IPS-NIHi7 (cell line): Measurements from ENCODE around the gene MMP3.

Experiments
- DNase-seq: peaks from one replicate; pipeline ENCODE4 v3.0.0; 2012; ENCODE audit warnings: mixed read lengths; ENCODE audit errors: extremely low spot score

Gene MMP3

DNA sequence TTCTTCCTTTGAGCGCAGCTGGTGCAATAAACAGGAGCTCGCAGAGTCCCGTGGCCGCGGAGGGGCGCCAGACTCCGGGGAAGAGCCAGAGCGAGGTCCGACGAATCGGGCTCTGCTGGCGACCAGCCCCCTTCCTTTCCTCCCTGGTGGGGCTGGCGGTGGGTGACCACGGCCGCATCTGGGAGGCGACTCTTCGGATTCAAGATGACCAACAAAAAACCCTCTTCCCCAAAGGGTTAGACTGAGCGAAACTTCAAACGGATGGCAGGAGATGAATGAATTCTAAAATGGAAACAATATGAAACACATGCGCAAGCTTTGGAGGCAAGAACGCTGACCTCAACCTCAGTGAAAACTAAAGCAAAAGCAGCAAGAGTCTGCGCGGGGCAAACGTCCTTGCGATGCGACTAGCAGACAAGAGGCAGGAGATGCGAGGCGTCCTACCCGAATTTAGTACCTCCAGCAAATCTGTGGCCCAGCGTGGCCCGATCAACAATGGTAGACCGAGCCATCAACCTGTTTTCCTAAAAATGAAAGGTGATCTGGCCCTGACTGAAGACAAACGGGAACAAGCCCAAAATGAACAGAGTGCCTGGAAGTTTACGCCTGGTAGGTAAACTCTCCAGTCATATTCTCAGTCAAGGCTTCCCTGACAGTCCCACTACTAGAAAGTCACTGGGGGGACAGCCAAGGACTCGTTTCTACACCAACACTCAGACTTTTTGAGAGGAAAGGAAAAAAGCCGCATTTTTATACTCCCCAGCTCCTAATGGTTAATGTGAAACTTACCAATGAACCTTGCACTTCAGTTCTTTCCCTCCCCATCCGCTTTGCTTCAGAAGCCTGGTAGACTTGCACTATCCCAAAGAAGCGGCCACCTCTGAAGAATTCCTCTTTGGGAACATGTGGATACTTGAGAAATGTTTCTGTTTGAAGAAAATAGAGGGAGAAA, 11.6 kb downstream of the MMP3 start:
- DNase-seq = peak; percentile 81

DNA sequence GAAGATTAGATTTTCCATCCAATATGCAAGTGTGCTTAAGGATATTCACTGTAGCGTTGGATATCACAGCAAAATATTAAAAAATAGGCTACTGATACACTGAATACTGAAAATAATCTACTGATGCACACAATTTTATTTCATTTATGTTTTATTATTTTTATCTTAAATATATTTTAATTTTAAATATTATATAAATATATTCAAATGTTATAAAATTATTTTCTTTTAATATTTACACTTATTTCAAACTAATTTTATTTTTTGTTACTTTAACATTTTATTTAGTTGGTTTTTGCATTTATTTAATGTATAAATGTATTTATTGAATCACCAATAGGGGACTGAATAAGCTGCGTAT, 12.3 kb downstream of the MMP3 start:
- no peak for DNase-seq

DNA sequence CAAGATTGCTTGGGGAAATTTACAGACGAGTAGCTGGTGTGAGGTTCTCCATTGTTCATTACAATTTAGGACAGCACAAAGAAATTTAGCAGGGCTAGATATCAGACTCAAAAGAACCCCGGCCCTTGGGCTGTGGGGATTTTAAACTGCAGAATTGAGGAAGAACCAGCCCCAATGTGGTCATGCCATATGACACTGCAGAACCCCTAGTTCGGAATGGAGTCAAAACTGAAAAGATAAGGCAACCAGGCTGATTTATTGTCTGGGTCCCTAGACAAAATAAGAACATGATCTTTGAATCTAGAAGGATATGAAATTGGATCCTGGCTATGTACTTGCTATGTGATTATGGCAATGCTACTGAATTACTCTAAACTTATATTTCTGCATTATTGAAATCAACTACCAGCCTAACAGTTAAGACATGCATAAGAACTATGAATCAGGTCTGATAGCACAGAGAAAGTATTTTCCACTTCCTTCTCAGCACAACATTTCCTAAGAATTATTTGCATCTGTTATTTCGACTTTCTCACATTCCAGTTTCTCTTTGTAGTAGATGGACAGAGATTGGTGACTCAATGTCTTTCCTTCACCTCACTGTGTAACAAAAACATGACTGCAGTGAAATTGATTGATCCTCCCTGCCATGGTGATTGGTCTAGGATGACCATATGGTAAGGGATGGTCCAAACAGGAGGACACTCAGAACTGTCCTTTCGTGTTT, 13.2 kb downstream of the MMP3 start:
- no peak for DNase-seq

DNA sequence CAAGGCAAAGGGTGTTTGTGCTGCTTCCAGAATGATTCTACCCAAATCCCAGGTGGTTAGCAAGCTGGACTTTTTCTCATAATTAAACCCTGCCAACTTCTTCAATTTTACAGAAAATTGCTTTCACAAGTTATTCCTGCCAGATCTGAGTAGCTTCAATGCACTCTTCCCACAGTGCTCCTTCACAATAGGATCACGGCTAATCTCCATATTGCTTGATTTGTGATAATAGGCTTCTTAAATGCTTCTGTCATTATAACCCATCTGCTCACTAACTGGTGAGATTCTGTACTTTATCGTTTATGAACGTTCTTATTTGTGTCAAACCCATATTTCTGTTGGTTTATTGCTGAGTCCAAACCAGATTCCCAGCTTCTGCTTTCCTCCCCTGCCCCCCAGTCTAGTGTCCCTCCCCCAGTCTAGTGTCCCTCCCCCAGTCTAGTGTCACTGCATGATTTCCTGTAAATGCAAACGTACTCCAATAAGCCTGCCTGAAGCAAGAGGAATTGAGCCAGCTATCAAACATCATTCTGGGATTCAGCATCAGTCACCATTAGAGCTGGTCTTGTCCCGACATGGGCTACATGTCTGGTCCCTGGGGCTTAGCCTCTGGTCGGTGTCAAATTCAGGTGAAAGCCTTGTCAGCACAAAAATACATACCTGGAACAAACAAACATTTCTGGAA, 14.0 kb downstream of the MMP3 start:
- no peak for DNase-seq

DNA sequence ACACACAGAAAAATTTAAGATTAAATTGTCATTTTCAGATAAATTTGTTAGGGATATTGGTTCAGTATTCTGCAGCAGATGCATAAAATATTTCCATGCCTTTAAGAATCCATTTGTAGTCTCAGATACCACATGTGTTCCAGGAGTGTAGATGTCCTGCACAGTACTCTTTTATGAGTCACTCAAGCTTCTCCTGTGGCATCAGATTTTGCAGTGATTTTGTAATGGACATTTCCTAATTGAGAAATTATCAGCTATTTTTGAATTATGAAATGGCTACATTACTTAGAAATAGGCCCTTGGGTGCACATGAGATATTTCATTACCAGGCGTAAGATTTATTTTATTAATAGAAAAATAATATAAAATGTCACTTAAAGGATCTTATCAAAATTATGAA, 18.9 kb downstream of the MMP3 start:
- no peak for DNase-seq

DNA sequence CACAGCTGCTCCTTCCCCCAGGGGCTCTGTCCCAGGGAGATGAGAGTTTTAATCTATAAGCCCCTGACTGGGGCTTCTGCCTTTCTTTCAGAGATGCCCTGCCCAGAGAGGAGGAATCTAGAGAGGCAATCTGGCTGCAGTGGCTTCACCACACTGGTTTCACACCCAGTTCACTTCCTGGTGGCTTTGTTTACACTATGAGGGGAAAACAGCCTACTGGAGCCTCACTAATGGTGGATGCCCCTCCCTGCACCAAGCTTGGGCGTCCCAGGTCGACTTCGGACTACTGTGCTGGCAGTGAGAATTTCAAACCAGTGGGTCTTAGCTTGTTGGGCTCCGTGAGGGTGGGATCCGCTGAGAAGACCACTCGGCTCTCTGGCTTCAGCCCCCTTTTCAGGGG, 23.9 kb downstream of the MMP3 start:
- DNase-seq = no peak

DNA sequence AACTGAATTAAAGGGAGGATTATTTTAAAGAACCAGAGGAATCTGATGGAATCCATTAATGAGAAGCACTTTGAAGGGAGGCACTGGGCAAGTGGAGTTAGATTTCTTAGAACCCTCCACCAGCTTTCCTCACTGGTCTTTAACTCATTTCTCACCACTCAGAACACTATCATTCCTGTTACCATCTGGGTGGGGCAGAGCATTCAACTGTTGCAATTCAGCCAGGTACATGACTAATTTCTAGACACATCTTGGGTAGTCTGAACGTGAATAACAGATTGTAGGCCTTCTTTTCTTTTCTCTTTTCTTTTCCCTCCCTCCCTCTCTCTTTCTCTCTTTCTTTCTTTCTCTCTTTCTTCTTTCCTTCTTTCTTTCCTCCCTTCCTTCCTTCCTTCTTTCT, 29.9 kb downstream of the MMP3 start:
- no peak for DNase-seq

DNA sequence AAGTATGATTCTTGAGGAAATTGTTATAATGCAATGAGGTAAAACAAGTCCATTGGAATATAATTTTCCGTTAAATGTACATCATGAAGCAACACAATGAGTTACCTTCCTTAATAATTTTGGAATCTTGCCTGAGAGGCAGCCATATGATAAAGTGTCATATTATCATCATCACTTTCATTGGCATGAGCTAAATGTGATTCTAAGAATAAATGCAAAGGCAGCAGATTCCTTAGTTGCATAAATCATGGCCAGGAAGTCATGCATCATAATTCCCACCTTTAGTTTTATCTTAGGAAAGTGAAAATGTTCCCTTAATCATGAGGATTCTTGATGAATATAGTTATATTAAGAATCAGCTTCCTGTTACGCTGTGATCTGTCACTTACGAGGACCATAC, 31.2 kb downstream of the MMP3 start:
- no peak for DNase-seq

DNA sequence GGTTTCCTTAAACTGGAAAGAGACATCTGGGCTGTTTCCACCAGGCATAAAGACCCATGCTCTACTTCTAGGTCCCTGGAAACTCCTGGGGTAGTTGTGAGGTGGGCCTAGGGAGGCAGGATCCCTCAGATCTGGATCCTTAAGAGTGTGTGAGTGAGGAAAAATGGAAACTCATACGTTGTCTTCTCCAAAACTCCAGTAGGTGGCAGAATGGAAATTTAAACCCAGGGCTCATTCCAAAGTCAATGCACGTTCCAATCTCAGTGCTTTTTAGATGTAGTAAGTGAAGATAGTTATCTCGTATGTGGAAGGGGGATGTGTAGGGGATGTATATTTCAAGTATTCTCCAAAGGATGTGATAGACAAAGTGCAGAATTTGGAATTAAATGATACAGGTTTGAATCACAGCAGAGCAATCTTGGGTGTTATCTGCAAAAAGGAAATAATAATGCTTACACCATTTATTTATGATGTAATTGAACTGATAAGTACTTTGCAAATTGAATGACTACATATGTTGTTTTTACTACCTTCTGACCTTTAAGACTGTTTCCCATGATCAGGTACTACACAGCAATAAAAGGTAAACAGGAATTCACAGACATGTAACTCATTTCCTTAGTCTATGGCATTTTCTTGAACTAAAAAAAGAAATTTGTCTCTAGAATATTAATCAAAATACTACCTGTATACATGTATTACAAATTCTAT, 32.3 kb downstream of the MMP3 start:
- DNase-seq = peak; percentile 51

DNA sequence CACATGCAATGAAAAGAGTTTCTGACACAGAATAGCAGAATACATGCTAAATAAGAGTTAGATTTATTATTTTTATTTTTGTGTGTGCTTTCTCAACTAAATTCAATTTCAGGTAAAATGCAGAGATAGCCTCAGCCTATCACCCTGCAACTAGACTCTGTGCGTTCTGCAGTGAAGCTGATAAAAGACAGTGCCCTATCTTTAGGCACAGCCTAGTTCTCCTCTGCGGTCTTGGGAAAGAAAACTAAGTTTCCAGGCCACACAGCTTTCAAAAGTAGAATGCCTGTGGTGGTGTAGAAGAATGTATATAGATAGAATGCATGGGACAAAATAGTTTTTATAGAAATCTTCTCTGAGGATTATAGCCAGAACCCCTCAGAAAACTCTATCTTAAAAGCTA, 33.4 kb downstream of the MMP3 start:
- no peak for DNase-seq

DNA sequence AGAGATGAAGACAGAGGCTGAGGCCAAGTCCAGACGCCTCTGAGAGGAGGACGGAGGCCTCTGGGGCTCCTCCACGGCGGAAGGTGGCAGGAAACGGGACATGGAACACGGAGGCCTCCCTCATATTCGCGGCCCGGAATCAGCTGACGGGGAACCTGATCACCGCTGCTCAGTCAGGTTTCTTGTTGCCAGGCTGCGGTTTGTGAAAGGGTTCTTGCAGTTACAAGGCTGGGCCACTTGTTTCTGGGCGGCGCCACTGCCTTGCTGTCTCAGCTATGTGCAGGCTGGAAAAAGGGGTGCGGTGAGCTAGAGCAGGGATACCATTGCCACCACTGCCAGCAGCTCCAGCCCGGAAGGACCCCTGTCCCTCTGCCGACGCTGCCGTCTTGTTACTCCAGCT, 35.5 kb downstream of the MMP3 start:
- peak; percentile 80 for DNase-seq

DNA sequence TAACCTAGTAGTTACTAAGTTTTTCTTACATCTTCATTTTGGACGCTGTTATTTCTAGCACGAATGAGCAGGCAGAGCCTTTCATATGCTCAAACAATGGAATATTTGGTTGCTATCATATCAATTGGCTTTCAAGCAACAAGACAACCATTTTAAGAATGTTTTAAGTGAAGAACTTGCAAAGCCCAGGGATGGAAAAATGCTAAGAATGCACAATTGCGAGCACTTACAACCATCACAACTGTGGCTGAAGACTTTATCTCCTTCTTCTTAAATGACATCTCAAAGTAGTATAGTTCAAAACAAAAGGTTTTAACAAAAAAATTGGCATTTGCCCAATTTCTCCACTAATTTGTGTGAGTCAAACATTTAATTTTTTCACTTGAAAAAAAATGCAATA, 37.1 kb downstream of the MMP3 start:
- DNase-seq = no peak

DNA sequence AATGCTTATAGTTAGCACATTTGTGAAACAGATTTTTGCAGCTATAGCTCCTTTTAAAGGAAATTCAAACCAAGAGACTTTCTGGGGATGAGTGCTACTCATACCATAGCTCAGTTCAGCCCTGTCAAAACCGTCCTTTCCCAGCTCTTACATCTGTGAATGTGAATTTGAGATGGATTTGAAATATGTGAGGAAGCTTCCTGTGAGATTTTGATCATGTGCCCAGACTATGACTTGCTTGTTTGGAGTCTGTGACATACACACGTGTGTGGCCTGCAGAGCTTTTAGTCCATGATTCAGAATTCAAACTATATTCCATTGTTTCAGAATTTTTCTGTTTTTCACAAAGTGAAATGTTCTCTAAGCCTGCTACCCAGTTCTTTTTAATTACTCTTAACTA, 41.1 kb downstream of the MMP3 start:
- no peak for DNase-seq

DNA sequence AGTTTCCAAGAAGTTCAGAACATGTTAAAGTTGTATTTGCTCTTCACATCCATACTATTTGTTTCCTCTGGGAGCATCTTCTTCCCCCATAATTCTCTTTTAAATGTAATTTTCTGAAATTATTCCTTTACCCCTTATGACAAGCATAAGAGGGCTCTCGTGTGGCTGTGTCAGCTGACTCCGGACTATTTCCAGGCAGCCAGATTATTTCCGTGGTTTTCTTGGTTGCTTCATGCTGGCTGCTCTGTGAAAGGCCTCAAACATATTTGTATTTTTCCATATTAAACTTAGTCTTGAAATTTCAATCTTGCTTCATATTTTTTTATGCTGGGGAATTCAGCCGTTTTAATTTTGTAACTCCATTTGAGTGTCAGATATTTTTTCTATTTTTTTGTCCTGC, 42.6 kb downstream of the MMP3 start:
- no peak for DNase-seq

DNA sequence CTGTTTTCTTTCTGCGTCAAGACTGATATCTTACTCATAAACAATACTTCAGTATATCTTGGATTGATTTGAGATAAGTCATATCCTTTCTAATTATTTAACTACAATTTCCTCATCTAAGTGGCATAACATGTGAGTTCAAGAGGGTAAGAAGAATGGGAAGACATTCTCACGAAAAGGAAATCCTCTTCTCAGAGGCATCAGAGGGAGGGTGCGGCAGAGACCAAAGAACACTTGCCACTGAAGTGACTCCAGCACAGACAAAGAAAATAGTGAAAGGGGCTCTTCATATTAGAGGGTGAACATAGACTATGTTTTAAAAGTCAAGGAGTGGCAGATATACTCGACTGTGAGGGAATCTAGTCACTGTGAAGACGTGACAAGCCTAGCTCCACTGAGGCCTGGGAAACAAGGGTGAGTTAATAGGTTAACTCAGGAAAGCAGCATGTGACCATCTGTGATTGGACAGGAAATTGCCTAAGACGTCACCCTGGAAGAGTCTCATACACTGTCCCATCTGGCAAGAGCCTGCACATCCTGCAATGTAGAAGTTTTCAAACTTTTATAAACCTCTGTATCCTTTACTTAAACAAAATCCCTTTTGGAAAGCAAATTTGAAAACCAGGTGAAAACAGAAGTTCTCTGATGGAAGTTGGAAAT, 43.6 kb downstream of the MMP3 start:
- no peak for DNase-seq

DNA sequence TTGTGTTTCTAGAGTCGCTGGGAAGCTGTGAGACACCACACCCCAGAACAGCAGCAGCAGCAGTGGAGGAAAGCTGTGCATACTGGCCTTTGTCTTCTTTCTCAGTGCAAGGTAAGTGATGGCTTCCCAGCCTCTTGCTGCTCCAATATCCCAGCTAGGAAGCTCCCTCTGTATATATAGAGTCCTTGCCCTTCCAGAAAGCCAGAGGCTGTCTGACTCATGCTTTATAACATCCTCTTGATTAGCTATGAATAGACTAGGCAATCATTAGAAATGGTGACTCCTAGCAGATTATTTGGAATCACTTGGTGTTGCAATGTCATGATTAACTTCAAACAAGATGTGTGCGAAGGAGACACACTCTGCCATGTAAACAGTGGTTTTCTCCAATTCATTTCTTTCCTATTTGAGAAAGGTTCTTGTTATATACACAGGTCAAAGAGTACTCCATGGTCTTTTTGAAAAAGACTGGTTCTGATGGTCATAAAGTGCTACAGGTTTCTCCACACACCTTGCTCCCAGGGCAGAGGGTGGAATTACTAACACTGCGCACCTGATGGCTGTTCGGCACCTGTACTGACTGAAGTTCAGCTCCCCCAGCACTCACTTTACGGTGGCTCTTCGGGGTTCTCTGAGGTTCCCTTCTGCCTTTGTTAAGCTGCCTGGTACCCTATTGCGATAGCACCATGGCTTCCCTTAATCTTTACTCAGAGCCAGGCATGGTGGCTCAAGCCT, 45.2 kb downstream of the MMP3 start, which contains the start of gene MMP1:
TSS of gene MMP1 (minus strand) at position 149 of the 735 bp plus-strand sequence. CDS start at position 81, 68 bp downstream.
- no peak for DNase-seq

DNA sequence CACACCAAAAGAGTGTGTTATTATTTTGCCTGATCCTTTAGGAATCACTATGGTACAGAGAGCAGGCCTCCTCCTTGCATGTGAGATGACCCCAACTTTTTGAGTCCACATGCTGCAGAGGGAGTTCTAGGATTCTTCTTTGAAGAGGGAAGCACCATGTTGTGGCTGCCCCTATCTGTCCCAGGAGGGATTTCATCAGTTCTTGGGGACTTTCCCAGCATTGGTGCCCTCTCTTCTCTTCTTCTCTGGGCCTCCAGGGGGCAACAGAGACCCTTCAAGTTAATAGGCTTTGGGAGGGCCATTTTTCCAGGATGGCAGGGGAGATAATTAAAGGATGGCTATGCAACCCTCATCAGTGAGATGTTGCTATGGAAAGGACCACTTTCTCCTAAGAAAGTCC, 49.0 kb downstream of the MMP3 start:
- DNase-seq = peak; percentile 75

DNA sequence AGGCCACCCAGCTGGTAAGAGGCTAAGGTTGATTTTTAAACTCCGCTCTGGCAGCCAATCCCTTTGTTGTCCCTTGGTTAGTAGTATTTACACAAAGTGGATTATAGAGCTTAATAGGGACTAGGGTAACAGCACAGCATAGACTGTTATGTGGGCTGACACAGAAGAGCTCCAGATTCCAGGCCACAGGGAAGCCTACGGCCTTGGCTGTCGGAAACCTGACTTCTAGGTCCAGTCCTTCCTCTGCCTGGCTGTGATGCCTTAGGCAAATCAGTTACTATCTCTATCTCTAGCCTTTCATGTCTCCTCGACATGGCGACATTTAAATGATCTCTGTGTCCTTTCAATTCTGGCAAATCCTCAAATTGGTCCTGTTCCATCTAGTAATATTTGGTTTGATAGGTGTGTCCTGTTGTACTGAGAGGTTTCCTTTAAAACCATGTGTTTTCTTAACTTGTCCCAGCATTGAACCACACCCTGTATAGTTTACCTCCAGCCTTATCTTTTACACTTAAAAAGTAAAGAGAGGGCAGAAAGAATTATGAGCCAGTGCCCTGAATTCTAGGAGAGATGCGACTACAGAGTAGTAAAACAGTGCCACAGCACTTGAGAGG, 49.6 kb downstream of the MMP3 start:
- no peak for DNase-seq

DNA sequence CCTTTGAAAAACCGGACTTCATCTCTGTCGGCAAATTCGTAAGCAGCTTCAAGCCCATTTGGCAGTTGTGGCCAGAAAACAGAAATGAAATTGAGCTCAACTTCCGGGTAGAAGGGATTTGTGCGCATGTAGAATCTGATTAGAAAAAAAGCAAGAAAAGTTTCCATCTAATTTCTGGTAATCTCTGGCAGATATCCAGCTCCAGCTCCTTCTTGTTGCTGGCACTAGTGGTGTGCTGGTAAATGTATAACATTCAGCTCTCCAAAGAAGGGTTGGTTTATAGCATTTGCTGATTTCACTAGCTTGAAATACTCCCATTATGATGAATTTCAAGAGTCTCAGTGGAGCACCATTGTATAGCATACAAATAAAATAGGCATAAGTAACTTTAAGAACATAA, 50.8 kb downstream of the MMP3 start:
- no peak for DNase-seq
